Measurements from ENCODE around the gene AFF1.
A peak's percentile ranks its signal among the peaks of the same experiment; 100 is the strongest.

AFF1 gene

GRCh38 chr4:86924811-86925210 is 10.0 kb upstream of the AFF1 start:
- no peak for DNase-seq

- DNase-seq, result no peak
Observed at GRCh38 chr4:86926435-86927086, 8.2 kb upstream of the AFF1 start.

GRCh38 chr4:86927843-86928395 is 6.9 kb upstream of the AFF1 start:
- DNase-seq, result no peak

- DNase-seq, result no peak
Observed at GRCh38 chr4:86928400-86929255, 6.2 kb upstream of the AFF1 start.

- DNase-seq, result no peak
Observed at GRCh38 chr4:86934147-86934770, 552 bp upstream of the AFF1 start.

GRCh38 chr4:86935566-86935852 is 698 bp downstream of the AFF1 start:
- no peak for DNase-seq

GRCh38 chr4:86935853-86936733 is 1.3 kb downstream of the AFF1 start:
- peak; percentile 36 for DNase-seq

GRCh38 chr4:86938771-86939520 is 4.1 kb downstream of the AFF1 start:
- DNase-seq, result peak; percentile 11

- no peak for DNase-seq
Observed at GRCh38 chr4:86939729-86940575, 5.1 kb downstream of the AFF1 start.

GRCh38 chr4:86940920-86941460 is 6.2 kb downstream of the AFF1 start:
- DNase-seq, result no peak

GRCh38 chr4:86942185-86942666 is 7.4 kb downstream of the AFF1 start:
- no peak for DNase-seq

GRCh38 chr4:86944964-86945781 is 10.4 kb downstream of the AFF1 start:
- DNase-seq, result no peak

- no peak for DNase-seq
Observed at GRCh38 chr4:86946868-86947500, 12.2 kb downstream of the AFF1 start.

GRCh38 chr4:86947501-86948120 is 12.8 kb downstream of the AFF1 start:
- DNase-seq, result no peak

GRCh38 chr4:86948276-86948675 is 13.5 kb downstream of the AFF1 start:
- DNase-seq, result no peak

GRCh38 chr4:86950831-86951525 is 16.2 kb downstream of the AFF1 start:
- no peak for DNase-seq

GRCh38 chr4:86955888-86956451 is 21.2 kb downstream of the AFF1 start:
- no peak for DNase-seq

- no peak for DNase-seq
Observed at GRCh38 chr4:86957215-86957614, 22.4 kb downstream of the AFF1 start.
